Fibroblast of mammary gland (primary cell): Measurements from ENCODE around the gene FIGLA.

Source experiments
- DNase-seq: peaks from one replicate; pipeline ENCODE4 v3.0.0-alpha.2; 2010; ENCODE audit warnings: low read depth
- H3K4me3 ChIP-seq: 2 replicates; pipeline ENCODE4 v1.5.1; 2011; ENCODE audit warnings: low read depth, mild to moderate bottlenecking, low read length, moderate library complexity; ENCODE audit not compliant: control insufficient read depth
- TF ChIP-seq, protein P1 (sequence below): conservative IDR thresholded peaks from 2 replicates; pipeline ENCODE4 v1.5.1; 2011; ENCODE audit warnings: low read depth, low read length, inconsistent platforms; ENCODE audit not compliant: control insufficient read depth, insufficient read depth

FIGLA gene

DNA sequence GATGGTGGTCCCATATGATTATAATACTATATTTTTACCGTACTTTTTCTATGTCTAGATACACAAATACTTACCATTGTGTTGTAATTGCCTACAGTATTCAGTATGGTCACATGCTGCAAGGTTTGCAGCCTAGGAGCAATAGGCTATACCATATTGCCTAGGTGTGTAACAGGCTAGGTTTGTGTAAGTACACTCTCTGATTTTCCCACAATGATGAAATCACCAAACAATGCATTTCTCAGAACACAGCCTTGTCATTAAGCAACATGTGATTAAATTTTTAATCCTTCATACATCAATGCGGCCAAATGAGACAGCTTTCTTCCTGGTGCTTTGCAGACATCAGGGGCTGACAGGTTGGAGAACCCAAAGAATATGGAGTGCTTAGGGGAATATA, 59.7 kb downstream of the FIGLA start:
- TF ChIP-seq, protein P1, sequence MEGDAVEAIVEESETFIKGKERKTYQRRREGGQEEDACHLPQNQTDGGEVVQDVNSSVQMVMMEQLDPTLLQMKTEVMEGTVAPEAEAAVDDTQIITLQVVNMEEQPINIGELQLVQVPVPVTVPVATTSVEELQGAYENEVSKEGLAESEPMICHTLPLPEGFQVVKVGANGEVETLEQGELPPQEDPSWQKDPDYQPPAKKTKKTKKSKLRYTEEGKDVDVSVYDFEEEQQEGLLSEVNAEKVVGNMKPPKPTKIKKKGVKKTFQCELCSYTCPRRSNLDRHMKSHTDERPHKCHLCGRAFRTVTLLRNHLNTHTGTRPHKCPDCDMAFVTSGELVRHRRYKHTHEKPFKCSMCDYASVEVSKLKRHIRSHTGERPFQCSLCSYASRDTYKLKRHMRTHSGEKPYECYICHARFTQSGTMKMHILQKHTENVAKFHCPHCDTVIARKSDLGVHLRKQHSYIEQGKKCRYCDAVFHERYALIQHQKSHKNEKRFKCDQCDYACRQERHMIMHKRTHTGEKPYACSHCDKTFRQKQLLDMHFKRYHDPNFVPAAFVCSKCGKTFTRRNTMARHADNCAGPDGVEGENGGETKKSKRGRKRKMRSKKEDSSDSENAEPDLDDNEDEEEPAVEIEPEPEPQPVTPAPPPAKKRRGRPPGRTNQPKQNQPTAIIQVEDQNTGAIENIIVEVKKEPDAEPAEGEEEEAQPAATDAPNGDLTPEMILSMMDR, result no peak

DNA sequence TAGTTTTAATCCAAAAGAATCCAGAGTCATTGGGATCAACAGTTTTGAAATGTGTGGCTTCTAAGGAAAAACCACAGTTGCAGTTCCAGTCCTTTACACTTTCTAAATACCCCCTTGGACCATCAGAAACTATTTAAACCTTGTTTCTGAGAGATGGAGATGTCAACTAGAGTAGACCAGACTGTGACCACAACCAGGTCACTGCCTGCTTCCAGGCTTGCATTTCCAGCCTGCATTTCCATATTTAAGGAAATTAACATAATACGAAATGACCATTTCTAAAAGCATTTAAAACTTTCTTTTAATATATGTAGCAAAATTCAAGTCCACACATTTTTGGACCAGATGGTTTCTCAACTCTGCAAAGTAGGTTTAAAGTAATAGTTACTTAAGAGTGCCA, 60.8 kb downstream of the FIGLA start:
- no peak overlapping the region for H3K4me3 ChIP-seq
- TF ChIP-seq, protein P1, result no peak
- DNase-seq, result no peak

More for the DNA sequence above, 59.7 kb downstream of the FIGLA start:
- DNase-seq, result no peak
- H3K4me3 ChIP-seq, result no peak overlapping the region

DNA sequence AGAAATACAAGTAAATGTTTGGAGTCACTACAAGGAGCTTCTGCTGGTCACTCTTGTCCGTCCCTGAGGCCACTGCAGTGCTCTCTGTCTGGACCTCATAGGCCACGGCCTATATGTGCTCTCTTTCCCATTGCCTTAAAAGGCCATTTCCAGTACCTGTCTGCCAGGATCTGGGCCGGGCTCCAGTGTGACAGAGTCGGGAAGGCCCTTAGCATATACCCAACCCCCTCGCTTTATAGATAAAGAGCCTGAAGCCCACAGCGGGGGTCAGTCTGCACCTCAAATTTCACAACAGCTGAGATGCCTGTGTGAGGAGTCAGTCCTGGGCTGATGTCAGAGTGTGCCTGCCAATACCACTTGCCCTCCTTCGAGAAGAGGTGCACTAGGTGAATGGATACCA, 62.3 kb downstream of the FIGLA start:
- DNase-seq, result no peak
- H3K4me3 ChIP-seq, result no peak overlapping the region
- TF ChIP-seq, protein P1, result no peak
